Endometrial microvascular endothelial cells (primary cell): Measurements from ENCODE around the gene PHLDB1. TPM values are rescaled to one million over a fixed set of nuclear protein-coding genes. Genes with fewer than 3 reads are reported as not detected.
"Not testable (repeated sequence)": the region's sequence is repeated elsewhere in the genome, so short reads cannot be mapped to it uniquely, and the experiment has no call there.

Experiments used
- in situ Hi-C: cut with HindIII; loops from 2 replicates; pipeline ENCODE4 v1.10.0; 2017; ENCODE audit warnings: low sequenced_read_pairs, low pct_unique_long_range_greater_than_20kb; ENCODE audit errors: inconsistent ontology term
- total RNA-seq: library from RNA; depleted of rRNA; stranded (reverse); fragments of >200 nt; gene quantifications from one replicate; pipeline ENCODE4 v1.2.3, GENCODE V29; 2015; ENCODE audit errors: inconsistent ontology term

Gene PHLDB1
- total RNA-seq, 1 donor from 2014 or later, result 91.4 TPM

DNA sequence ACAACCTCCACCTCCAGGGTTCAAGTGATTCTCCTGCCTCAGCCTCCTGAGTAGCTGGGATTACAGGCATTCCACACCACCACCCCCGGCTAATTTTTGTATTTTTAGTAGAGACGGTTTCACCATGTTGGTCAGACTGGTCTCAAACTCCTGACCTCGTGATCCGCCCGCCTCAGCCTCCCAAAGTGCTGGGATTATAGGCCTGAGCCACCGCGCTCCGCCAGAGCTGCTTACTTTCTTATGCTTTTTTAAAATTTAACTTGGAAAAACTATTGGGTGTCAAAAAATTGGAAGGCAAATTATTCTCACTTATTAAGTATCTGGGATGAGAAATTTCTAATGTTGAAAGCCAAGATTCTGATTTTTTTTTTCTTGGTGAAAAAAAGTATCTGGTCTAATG lies 3.7 kb upstream of the PHLDB1 start:
- in situ Hi-C loops, result not testable (repeated sequence)

DNA sequence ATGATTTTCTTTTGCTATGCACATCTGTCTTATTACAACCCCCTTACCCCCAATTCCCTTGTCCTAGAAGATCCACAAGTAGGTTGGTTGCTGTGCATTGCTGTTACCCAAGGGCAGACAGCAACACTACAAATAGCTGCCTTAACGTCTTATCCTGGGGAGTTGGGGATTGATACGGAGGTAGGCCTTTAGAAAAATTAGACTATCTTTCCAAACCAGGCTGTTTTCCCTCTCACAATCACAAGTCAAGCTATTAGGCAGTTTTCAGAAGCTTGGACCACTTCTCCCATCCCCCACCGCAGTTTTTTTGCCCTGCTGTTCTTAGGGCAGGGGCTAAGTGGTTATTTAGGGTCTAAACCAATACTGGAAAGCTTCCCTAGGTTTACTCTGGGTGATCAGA lies 2.8 kb upstream of the PHLDB1 start:
- in situ Hi-C loops, result no loop called here

DNA sequence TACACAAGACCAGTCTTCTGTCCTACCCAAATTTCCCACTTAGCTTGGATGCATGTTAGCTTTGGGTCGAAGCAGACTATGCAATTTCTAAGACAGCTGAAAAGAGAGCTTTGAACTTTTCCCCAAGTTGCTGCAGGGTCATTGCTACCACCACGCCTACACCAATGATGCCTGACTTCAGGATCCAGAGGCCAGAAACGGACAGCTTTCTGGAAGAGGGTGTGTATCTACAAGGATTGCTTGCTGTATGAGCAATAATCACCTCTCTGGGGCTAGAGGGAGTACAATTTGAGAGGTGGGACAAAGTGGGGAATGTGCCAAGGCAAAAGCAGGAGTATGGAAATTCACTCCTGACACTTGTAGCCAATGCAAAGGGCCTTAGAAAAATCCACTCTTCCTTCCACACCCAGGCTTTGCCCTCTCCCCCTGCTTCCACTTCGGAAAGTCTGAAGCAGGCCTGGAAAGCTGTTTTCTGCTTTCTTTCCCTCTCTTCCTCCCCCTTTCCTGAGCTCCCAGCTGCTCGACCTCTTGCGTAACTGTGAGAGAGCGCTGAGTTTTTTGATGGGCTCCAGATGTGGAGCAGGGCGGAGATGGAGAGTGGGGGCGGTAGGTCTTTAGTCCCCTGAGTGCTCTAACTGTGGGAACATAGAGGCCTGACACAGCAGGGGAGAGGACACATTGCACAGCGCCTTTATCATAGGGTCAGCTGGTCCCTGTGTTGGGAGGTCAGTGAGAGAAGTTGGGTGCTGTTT lies 2.1 kb upstream of the PHLDB1 start:
- in situ Hi-C loops, result no loop called here

DNA sequence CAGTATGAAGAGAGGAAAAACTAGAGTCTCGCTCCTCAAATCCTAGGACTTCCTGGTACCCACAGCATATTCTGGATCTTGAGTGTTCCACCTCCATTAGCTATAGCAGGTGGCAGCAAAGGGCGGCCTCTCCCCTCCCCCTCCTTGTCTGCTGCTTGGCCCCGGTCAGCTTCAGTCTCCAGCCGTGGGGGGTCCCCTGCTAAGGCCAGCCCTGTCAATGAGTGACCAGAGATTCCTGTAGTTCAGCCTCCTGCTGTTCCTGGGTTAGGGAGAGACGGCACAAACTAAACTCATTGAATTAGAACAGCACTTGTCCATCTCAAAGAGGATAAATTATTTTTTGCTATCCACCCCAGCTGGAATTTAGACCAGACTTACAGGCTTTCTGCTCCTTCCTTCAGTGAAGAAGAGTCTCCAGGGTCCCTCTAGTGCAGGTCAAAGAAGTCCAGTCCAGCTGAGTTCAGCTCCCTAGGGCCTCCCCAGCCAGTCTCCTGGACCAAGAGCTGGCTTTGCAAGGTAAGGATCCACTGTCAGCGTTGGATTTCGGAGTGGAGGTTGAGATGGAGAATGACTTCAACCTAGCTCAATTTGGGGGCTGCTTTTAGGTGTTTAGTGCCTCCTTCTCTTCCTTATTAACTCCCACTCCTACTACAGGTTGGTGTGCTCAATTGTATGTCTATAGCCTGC lies 1.1 kb upstream of the PHLDB1 start:
- in situ Hi-C loops, result no loop called here

DNA sequence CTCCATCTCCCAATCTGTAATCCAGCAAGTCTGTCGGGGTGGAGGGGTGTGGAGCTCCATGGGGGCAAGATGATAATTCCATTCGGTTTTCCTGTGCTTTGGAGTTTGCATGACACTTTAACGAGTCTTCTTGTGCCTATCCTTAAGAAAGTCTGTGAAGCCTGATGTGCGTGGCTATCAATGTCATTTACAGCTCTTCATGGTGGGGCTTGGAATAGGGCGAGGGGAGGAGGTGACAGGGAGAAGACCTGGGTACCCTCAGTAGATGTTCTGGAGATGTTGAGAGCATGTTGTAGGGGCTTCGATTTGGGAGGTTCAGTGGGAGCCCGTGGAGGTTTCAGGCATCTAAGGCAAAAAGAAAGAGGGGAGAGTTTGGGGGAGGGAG lies 579 bp upstream of the PHLDB1 start:
- in situ Hi-C loops, result no loop called here

DNA sequence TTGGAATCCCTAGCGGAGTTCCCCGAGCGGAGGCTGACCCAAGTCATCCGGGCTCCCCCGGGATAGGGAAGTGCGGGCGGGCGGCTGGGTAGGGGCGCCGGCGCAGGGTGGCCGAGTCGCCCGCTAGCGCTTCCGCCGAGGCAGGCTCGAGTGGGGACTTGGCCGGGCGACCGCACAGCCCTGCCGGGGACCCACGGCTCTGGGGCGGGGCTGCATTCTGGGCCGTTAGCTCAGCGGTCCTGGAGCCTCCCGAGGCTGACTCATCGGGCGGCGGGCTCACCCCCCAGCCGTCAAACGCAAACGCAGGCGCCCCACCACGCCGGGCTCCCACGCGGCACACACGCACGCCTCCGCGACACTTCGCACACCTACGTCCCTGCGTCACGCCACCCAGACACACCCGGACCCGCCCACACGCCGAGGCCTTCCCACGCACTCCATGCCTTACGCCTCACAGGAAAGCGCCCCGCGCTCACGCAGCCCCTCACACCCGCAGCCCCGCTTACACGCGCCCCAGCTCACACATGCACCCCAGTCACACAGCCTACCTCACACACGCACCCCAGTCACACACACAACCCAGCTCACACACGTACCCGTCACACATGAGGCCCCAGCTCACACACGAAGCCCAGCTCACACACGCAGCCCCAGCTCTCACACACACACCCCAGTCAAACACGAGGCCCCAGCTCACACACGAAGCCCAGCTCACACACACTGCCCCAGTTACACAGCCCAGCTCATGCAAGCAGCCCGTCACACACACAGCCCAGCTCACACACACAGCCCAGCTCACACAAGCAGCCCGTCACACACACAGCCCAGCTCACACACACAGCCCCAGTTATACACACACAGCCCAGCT lies 1.2 kb downstream of the PHLDB1 start:
- in situ Hi-C loops, result no loop called here

DNA sequence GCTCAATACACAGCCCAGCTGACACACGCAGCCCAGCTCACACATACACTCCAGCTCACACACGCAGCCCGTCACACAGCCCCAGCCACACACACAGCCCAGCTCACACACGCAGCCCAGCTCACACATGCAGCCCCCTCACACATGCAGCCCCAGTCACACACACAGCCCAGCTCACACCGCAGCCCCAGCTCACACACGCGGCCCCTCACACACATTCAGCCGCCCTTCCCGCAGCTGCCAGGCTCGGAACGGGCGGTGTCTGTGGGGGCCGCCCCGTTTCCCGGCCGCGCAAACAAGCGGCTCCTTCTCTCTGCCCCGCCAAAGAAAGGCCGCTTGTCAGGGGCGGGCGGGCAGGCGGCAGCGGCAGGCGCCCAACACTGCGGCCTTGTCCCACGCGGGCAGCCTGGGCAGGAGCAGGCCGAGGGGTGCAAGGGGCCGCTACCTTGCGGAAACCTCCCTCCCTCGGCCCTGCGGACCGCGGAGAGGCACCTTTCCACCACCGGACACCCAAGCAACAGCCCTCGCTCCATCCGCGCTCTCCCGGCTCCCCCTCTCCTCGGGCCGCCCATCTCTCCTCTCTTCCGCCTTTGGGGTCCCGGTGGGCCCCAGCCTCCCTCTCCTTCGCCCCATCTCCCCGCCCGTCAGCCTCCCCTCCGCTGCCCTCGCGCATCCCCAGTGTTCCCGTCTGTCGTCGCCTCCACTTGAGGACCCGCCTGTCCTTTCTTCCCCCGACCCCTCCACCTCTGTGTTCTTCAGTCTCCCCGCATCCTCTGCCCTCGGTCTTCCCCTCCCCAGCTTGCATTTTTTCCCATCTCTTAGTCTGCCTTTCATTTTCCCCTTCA lies 2.2 kb downstream of the PHLDB1 start:
- in situ Hi-C loops, result no loop called here

DNA sequence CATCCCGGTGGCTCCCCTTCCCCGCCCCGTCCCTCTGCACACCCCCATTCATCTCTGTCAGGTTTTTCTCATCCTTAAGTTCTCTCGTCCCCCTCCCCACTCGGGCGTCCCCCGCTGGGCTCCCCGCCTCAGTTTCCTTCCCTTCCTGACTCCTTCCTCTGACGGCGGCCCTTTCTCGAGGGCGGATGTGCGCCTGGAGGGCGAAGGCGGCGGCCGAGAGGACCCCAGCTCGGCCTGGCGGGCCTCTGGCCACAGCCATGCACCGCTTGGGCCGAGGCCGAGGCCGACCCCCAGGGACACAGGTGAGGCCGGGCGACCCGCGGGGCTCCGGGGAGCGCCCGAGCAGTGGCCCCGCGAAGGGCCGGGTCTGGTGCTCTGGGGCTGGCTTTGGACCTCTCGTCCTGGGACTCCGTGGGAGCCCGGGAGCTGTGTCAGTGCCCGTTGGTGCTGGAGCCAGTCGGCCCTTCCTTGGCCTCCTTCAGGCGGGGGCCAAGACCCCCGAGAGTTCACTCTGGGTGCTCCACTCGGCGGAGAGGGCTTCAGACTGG lies 2.9 kb downstream of the PHLDB1 start:
- in situ Hi-C loops, result no loop called here

DNA sequence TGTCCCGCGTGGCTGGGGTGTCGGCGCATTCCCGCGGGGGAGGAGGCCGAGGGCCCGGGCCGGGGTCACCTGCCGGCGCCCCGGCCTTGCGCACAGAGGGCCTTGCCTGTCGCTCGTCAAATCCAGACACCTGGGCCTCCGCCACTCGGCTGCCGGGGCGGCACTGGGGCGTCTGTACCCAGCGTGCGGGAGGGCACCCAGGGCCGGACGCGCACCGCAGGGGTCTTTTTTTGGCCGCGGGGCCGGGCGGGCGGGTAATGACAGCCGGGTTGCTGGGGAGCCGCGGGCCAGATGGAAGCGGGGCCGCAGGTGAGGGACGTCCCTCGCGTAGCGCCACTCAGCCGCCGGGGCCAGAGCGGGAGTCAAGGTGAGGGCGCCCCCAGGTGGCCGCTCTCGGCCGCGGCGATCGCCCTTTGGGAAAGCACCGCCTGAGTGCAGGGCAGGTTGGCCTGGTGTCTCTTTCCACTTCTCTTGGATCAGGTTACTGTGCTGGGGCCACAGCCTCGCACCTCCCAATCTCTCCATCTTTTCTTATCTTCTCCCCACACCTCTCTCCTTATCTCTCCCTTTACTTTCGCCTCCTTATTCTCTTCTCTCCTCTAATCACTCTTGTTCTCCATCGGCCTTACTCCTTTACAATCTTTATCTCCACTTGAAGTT lies 3.5 kb downstream of the PHLDB1 start:
- in situ Hi-C loops, result no loop called here

DNA sequence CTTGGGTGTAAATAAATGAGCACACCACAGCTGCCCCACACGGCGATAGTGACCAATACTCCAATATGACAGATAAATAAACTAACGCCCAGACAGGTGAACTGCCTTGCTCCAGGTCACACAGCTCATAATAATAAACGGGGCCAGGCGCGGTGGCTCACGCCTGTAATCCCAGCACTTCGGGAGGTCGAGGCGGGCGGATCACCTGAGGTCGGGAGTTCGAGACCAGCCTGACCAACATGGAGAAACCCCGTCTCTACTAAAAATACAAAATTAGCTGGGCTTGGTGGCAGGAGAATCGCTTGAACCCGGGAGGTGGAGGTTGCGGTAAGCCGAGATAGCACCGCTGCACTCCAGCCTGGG lies 4.0 kb downstream of the PHLDB1 start:
- in situ Hi-C loops, result not testable (repeated sequence)

DNA sequence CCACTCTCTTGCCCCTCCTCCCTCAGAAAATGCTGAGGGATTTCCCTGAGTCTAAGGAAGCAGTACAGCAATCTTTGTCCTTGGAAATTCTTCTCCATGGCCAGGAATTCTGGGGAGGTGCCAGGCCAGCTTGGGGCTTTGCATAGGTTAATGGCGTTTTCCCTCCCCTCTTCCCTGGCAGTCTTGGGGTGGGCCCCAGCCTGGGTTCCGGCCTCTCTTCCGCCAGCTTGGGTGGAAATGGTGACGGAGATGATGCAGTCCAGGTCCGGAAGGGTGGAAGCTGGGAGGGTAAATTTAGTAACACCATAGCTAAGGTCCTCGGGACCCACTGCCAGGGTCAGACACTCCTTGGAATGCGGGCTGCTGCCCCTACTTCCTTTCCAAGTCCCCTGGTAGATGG lies 5.0 kb downstream of the PHLDB1 start:
- in situ Hi-C loops, result no loop called here

DNA sequence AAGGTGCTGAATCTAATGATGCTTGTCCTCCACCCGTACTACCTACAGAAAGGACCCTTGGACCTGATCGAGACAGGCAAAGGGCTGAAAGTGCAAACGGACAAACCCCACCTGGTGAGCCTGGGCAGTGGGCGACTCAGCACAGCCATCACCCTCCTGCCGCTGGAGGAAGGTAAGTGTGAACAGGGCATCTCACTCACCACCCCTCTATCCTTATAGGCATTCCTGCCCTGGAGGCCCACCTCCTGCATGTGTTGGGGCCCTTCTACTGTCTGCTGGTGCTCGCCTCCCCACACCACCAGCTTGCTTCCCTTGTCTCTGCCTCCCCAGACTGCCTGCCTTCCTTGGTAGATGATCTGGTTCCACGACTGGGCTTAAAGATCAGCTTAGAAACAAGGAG lies 7.1 kb downstream of the PHLDB1 start:
- in situ Hi-C loops, result no loop called here

DNA sequence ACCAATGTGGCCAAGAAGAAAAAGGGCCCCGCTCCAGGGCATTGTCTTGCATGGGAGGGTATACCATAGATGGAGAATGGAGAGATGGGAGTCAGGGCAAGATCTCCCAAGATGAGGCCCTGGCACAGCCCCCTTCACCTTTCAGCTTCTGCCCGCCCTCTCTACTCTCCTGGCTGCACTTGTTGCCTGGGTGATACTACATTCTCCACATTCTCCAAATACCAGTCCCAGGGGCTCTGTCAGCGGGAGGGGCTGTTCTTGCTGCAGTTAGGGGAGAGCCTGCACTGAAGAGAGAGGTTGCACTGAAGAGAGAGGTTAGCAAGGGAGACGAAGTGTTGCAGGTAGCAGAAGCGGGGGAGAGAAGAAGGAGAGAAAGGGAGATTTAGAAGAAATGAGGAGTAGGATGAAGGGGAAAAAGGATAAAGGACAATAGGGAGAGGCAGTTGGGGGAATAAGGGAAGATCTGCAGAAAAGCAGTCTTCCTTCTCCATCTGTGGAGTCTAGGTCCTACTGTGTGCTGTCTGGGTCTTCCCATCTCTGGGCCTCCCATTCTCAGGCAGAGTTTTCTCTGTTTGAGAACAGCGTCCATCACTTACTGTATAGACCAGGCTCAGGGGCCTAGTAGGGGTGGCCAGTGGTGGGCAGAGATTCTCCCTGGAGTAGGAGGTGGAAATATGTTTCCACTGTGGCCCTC lies 8.0 kb downstream of the PHLDB1 start:
- in situ Hi-C loops, result no loop called here

DNA sequence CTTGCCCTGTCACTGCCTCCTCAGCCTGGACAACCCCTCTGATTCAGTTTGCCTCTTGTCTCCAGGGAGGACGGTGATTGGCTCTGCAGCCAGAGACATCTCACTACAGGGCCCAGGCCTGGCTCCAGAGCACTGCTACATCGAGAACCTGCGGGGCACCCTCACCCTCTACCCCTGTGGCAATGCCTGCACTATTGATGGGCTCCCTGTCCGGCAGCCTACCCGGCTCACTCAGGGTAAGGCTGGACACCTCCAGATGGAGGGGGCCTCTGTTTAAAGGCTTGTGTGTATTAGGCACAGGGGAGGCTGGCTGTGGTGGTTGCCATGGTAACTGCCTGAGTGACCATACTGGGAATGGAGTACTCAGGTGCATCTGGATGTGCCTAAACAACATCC lies 8.6 kb downstream of the PHLDB1 start:
- in situ Hi-C loops, result no loop called here

DNA sequence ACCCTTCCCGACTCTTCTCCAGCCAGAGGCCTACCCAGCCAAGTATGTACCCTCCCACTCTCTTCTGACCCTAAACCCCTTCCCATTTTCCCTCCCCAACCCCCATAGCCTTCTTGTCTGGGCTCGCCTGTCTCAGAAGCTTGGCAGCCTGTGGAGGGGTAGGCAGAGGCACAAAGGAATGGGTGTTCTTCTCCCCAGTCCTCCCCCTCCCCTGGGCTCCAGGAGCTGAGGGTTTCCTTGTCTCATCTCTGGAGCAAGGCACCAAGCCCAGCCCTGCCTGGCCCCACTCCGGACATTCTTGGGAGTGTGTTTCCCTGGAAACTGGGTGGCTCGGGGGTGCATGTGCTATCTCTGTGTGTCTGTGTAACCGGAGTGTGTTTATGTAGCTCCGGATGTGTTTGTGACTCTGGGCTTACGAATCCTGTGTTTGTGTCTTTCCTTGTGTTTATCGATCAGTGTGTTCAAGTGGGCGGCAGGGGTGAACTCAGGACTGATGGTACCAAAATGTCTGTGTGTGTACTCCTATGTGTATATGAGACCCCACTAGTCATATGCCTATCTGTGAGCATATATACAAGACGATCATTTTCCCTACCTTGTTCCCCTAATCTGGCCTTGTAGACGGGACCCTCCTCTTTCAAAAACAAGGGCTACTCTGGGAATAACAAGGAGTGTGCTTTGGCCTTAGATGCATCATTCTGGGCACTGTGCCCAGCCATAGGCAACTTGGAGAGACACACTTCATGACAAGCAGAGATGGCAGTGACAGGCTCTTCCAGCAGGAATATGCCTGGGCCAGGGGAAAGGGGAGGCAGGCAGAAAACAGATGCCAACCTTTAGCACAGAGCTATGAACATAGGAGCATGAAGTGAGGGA lies 10.9 kb downstream of the PHLDB1 start:
- in situ Hi-C loops, result no loop called here

DNA sequence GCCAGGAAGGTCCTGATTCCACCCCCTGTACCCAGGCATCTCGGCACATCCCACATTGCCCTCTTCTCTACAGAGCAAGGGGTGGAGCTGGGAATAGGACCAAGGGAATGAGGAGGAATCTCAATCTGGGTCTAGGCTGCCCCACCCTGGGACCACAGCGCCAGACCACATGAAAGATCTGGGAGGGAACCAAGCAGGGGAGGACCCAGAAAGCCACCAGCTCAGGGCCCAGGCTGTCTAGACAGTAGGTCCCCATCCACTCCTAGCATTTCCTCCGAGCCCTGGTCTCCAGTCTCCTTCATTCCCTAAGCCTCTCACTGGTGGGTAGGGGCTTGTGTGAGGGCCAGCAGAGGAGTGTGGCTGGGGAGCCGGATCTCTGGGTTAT lies 11.6 kb downstream of the PHLDB1 start:
- in situ Hi-C loops, result no loop called here
